Effector memory CD4-positive, alpha-beta T cell (primary cell): Measurements from ENCODE around the gene OPCML.

Experiments
- DNase-seq, 3 donors: peaks; one replicate each; pipeline ENCODE4 v3.0.0-alpha.2; 2020
- H3K27ac ChIP-seq: 2 replicates; pipeline ENCODE4 v1.7.0; 2013; ENCODE audit warnings: mild to moderate bottlenecking, low read length, moderate library complexity; ENCODE audit not compliant: insufficient read depth, poor library complexity, severe bottlenecking
- H3K27me3 ChIP-seq: replicated peaks from 2 replicates; pipeline ENCODE4 v1.7.0; 2013; ENCODE audit warnings: mild to moderate bottlenecking, low read length; ENCODE audit not compliant: insufficient read depth, control insufficient read depth, poor library complexity, severe bottlenecking
- H3K36me3 ChIP-seq: 2 replicates; pipeline ENCODE4 v1.7.0; 2013; ENCODE audit warnings: mild to moderate bottlenecking, low read length, moderate library complexity; ENCODE audit not compliant: control insufficient read depth, insufficient read depth
- H3K4me1 ChIP-seq: 2 replicates; pipeline ENCODE4 v1.7.0; 2013; ENCODE audit warnings: low read length, mild to moderate bottlenecking; ENCODE audit not compliant: control insufficient read depth, insufficient read depth, poor library complexity, severe bottlenecking
- H3K4me3 ChIP-seq: 2 replicates; pipeline ENCODE4 v1.7.0; 2013; ENCODE audit warnings: low read length, low read depth, mild to moderate bottlenecking; ENCODE audit not compliant: insufficient read depth, poor library complexity, severe bottlenecking
- H3K9me3 ChIP-seq: 2 replicates; pipeline ENCODE4 v1.7.0; 2013; ENCODE audit warnings: mild to moderate bottlenecking, low read length, moderate library complexity; ENCODE audit not compliant: control insufficient read depth

The OPCML gene

DNA sequence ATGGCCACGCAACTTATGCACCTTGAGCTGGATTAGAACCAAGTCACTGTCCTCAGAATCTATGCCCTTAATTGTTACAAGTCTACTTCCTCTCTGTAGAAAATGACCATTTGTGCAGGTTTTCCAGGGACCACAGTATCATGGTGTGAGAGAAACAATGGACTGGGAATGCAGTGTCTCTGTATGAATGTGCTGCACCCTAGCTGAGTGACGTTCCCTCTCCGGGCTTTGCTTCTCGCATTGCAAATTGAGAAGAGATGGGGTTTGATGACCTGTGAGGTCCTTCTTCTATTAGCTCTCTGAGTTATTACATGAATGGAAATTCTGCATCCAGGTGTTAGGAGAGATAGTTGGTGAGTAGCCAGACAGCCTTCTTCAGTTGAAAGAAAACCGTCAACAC, 1109.6 kb downstream of the OPCML start:
- Histone ChIP-seq H3K4me3 (no peak overlapping the region), H3K4me1 (no peaks in the 10 kb centered on the region), H3K27me3 (no peaks in the 10 kb centered on the region), H3K27ac (no peak overlapping the region), H3K36me3 (no peaks in the 10 kb centered on the region), H3K9me3 (no peaks in the 10 kb centered on the region)
- DNase-seq = no peak

DNA sequence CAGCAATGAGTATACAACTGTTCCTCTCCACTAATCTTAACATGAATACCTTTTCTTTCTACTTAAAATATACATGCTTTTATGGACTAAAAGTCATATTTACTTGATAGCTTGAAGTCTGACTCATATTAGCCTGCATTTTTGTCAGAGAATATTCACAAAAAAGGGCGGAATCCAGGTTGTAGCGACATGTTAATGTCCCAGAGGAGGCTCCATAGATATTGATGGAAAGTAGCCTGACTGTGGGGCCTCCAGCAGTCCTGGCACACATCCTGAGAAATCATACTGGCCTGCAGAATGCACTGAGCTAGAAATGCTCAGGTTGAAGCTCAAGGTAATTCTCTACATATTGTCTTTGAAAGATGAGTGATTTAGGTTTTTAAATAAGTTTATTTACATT, 1110.7 kb downstream of the OPCML start:
- Histone ChIP-seq H3K27me3 (no peaks in the 10 kb centered on the region), H3K9me3 (no peaks in the 10 kb centered on the region), H3K27ac (no peak overlapping the region), H3K36me3 (no peaks in the 10 kb centered on the region), H3K4me3 (no peak overlapping the region), H3K4me1 (no peaks in the 10 kb centered on the region)
- no peak for DNase-seq

DNA sequence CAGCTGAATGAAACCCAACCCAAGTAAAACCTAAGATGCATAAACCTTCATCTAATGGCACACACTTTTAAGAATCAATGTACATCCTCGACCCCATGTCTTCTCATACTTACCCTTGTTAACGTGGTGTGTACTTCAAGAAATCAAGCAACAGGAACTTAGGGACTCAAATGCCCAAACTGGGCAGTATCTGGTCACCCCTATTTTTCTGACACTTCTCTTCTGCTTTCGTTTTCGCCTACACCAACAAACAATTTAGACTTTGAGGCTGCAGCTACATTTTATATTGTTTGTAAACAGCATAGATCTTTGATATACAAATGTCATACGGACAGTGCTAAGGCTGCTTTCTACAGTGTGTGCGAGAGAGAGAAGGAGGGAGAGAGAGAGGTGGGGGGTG, 1117.8 kb downstream of the OPCML start:
- H3K27me3 ChIP-seq = no peaks in the 10 kb centered on the region
- no peaks in the 10 kb centered on the region for H3K36me3 ChIP-seq
- no peaks in the 10 kb centered on the region for H3K4me1 ChIP-seq
- H3K27ac ChIP-seq = no peak overlapping the region
- no peaks in the 10 kb centered on the region for H3K9me3 ChIP-seq
- DNase-seq = no peak
- H3K4me3 ChIP-seq = no peak overlapping the region

DNA sequence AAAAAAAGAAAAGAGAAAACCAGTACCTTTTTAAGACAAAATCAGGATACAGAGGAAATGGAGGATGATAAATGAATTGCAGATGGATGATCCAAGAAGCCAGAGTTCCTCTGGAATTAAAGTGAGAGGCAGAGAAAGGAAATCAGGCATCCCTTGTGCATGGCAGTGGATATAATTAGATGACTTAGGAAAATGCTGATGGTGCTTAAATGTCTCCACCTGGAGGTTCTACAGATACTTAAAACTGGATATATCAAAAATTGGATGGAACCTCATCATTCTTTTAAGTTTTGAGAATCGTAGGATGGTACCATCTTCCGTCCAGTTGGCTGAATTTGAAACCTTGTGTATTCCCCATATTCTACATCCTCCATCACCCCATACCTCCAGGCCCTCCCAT, 1121.9 kb downstream of the OPCML start:
- DNase-seq = no peak
- H3K27ac ChIP-seq = no peak overlapping the region
- H3K4me1 ChIP-seq = no peaks in the 10 kb centered on the region
- H3K27me3 ChIP-seq = no peaks in the 10 kb centered on the region
- no peaks in the 10 kb centered on the region for H3K36me3 ChIP-seq
- H3K9me3 ChIP-seq = no peaks in the 10 kb centered on the region
- H3K4me3 ChIP-seq = no peak overlapping the region

DNA sequence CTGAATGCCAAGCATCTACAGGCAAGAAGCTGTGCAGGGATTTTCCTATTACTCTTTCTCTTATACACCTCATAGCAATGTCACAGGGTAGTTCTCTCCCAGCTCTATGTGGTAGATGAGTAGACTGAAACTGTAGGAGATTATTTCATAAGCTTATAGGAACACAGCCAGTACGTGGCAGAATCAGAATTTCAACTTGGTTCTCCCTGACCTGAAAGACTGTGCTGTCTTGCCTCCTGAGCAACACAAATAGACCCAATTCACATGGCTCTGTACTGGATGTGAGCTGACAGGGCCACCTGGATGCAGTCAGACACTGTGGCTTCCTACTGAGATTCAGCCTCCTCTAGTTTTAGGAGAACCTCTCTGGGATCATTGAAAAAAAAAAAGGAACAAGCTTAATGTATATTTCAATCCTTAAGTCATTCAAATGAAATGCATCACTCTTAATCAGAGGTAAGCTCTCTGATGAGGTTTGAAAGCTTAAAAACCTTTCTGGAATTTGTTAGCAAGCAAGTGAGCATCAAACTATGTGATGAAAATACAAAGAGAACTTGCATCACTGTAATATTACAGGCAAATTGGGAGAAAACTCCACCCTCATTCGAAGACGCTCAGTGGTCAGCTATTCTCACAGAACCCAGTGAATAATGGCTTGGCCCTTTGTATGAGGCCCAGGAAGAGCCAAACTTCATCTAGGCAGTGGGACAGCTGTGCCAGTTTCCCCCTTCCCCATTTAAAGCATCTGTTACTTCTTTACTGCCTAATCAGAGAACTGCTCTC, 1122.5 kb downstream of the OPCML start:
- Histone ChIP-seq H3K27ac (no peak overlapping the region), H3K27me3 (no peaks in the 10 kb centered on the region), H3K4me1 (no peaks in the 10 kb centered on the region), H3K4me3 (no peak overlapping the region), H3K9me3 (no peaks in the 10 kb centered on the region), H3K36me3 (no peaks in the 10 kb centered on the region)
- DNase-seq = no peak

DNA sequence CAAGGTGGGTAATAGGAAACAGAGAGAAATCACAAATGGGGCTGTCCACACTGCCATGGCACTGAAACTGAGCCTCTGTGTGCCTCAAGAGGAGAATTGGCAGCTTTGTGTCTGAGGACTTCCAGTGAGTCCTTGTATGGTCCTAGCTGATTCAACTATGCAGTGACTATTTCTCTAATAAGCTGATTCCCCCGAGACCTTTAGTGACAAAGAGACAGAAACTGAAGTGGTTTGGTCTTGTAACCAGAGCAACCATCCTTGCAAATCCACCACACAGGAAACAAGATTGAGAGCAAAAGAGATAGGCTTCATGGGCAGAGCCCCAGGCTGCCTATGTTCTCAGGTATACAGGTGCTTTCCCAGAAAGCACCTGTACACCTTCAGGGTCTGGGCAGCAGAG, 1123.4 kb downstream of the OPCML start:
- DNase-seq = no peak
- no peak overlapping the region for H3K27ac ChIP-seq
- H3K4me1 ChIP-seq = no peaks in the 10 kb centered on the region

DNA sequence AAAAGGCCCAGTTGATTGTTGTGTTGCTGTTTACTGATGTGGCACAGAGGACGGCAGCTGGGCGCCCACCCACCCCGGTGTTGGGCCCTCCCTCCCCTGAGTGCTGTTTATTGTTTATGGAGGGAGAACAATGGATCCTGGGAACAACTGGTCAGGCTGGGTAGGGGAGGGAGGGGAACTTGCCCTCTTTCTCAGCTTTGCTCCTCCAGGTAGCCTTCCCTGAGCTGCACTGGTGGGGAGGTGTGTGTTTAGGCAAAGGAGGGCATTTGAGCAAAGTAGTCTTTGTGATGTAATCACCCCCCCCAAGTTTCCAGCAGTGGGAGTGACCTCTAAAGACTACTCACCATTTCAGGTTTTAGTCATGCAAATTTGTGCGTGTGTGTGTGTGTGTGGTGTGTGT, 1126.6 kb downstream of the OPCML start:
- Histone ChIP-seq H3K27ac (no peak overlapping the region), H3K4me1 (no peaks in the 10 kb centered on the region), H3K36me3 (no peaks in the 10 kb centered on the region), H3K9me3 (no peaks in the 10 kb centered on the region), H3K4me3 (no peak overlapping the region), H3K27me3 (no peaks in the 10 kb centered on the region)
- DNase-seq = no peak

More for the DNA sequence above, 1123.4 kb downstream of the OPCML start:
- Histone ChIP-seq H3K4me3 (no peak overlapping the region), H3K27me3 (no peaks in the 10 kb centered on the region), H3K9me3 (no peaks in the 10 kb centered on the region), H3K36me3 (no peaks in the 10 kb centered on the region)

DNA sequence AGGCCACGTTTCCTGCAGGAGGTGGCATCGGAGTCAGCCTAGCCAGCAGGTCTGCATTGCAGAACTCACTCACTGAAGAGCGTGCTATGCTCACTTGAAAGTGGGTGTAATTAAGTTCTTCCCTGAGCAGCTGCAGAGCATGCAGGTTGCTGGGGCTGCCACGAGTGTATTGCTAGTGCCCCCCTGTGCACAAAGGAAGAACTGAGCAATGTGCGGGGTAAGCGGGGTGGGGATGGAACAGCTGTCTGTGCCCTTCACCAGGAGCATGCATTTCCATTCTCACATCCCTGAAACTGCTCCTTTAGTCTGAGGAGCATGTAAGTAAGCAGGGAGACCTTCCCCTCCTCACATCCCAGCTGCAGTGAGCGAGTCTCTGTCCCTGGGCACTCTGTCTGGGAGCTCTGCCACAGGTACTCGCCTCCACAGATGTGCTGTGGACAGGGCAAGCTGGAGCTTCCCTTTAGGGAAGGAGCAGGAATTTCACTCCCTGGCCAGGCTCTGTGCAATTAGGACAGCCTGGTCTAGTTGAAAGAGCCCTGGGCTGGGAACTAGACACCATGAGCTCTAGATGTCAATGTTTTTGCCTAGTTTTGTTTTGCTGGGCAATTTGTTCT, 1130.1 kb downstream of the OPCML start:
- no peak for DNase-seq
- H3K27ac ChIP-seq = no peak overlapping the region
- no peak overlapping the region for H3K4me3 ChIP-seq
- no peaks in the 10 kb centered on the region for H3K4me1 ChIP-seq
- H3K27me3 ChIP-seq = no peaks in the 10 kb centered on the region
- H3K36me3 ChIP-seq = no peaks in the 10 kb centered on the region
- no peaks in the 10 kb centered on the region for H3K9me3 ChIP-seq

DNA sequence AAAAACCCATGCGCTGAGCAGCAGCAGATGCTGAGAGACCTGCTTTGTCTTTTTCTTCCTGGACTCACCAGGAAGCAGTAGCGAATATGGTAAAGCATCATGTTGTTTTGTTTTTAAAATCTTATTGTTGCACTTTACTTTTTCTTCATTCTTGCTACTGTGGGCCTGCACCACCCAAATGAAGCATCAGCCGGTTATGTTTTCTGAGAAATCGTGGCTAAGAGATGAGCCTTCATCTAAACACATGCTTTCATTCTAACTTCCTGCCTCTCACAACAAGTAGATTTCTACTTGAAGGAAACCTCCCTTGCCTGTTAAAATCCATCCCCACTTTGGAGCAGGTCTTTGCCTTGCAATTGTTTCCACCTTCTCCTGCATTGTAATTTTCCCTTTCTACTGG, 1136.0 kb downstream of the OPCML start:
- Histone ChIP-seq H3K4me1 (no peaks in the 10 kb centered on the region), H3K4me3 (no peak overlapping the region), H3K27me3 (no peaks in the 10 kb centered on the region), H3K27ac (no peak overlapping the region), H3K36me3 (no peaks in the 10 kb centered on the region), H3K9me3 (no peaks in the 10 kb centered on the region)
- DNase-seq = no peak

DNA sequence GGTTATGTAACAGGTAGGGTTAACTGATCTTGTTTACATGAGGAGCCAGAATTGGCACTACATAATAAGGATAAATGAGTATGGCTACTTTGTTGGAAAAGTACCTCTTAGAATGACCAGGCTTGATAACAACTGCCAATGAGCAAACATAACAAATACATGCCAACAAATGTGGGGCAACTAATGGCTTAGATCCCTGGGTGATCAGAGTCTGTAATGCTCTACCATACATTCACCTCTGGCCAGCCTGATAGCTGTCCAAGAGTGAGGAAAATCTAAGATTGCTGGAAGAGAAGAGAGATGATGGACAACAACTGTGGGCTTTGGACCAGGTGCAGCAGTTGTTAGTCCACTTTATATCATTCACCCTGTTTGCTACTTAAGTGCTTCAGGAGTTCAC, 1136.9 kb downstream of the OPCML start:
- Histone ChIP-seq H3K4me3 (no peak overlapping the region), H3K27me3 (no peaks in the 10 kb centered on the region), H3K9me3 (no peaks in the 10 kb centered on the region), H3K27ac (no peak overlapping the region), H3K4me1 (no peaks in the 10 kb centered on the region), H3K36me3 (no peaks in the 10 kb centered on the region)
- no peak for DNase-seq
